ENCODE data around the gene PCBP2.

Gene PCBP2

GRCh38 chr12:53481939-53482586 lies 30.2 kb downstream of the PCBP2 start:
- Histone ChIP-seq H3K27me3 (ENCODE audit: control insufficient read depth, insufficient read depth, low read length) (no peaks in the 10 kb centered on the region), H3K36me3 (ENCODE audit: control insufficient read depth, insufficient read depth, low read length) (peaks cover 49% of the 10 kb centered on the region), H3K27ac (ENCODE audit: low read depth, low read length) (no peak overlapping the region), H3K9ac (ENCODE audit: low read length) (no peak overlapping the region), H3K4me1 (ENCODE audit: control insufficient read depth, insufficient read depth, low read length) (no peaks in the 10 kb centered on the region), H3K4me3 (ENCODE audit: low read length) (no peak overlapping the region)

DNA sequence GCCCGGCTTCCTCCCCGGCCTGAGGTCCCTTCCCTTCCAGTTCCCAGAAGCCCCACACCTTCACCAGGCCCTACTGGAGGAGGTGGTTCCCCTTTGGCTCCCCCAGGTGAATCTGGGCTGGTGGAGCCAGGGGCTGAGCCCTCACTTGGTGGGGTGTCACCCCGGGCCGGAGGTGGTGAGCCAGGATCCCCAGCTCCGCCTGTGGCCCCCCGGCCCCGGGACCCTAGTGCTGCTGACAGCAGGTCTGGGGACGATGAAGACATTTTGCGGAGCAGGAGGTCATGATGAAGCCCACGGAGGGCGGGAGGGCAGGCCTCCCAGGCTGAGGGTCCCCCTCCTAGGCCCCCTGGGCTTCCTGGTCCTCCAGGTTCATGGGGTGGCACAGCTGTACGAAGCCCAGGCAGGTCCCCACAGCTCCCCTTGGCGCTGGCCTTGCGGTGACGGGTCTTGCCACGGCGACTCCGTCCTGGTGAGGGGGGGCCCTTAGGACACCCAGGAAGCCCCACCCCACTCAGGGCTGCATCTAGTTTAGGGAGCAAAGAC lies 30.8 kb downstream of the PCBP2 start:
- H3K4me3 ChIP-seq (ENCODE audit: low read length), result no peak overlapping the region
- no peak overlapping the region for H3K27ac ChIP-seq (ENCODE audit: low read depth, low read length)
- peaks cover 49% of the 10 kb centered on the region for H3K36me3 ChIP-seq (ENCODE audit: control insufficient read depth, insufficient read depth, low read length)
- H3K4me1 ChIP-seq (ENCODE audit: control insufficient read depth, insufficient read depth, low read length), result no peaks in the 10 kb centered on the region
- no peak overlapping the region for H3K9ac ChIP-seq (ENCODE audit: low read length)
- H3K27me3 ChIP-seq (ENCODE audit: control insufficient read depth, insufficient read depth, low read length), result no peaks in the 10 kb centered on the region

DNA sequence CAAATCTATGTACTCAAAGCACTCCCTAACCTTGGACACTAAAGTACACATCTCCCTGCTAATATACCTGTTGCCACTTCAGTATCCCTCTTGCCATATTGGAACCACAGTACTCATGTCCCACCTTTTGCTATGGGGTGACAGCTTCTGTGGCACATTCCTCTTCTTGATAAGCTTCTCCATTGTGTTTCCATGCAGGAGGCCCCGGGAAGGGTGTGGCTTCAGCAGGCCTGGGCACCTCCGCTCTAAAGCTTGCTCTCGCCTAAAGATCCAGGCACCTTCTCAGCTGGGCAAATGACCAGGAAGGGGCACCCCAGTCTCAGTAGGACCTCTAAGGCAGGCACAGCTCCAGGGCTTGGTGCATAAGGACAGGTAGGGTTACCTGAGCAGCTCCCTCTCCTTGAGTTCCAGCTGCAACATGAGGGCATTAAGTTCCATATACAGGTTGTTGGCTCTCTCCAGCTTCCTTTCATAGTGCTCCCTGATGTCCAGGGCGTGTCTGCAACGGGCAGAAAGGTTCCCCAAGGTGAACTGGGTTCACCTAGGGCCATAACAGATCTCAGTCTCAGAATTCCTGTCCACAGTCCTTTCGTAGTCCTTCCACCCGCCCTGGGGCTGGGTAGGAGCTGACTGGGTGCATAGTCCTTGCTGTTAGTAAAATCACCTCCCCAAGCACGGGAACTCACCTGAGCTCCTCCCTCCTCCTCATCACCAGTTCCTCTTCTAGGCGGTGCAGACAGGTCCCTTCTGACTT lies 31.5 kb downstream of the PCBP2 start:
- Histone ChIP-seq H3K27me3 (ENCODE audit: control insufficient read depth, insufficient read depth, low read length) (no peaks in the 10 kb centered on the region), H3K4me3 (ENCODE audit: low read length) (no peak overlapping the region), H3K27ac (ENCODE audit: low read depth, low read length) (no peak overlapping the region), H3K4me1 (ENCODE audit: control insufficient read depth, insufficient read depth, low read length) (no peaks in the 10 kb centered on the region), H3K9ac (ENCODE audit: low read length) (no peak overlapping the region), H3K36me3 (ENCODE audit: control insufficient read depth, insufficient read depth, low read length) (peaks cover 44% of the 10 kb centered on the region)

DNA sequence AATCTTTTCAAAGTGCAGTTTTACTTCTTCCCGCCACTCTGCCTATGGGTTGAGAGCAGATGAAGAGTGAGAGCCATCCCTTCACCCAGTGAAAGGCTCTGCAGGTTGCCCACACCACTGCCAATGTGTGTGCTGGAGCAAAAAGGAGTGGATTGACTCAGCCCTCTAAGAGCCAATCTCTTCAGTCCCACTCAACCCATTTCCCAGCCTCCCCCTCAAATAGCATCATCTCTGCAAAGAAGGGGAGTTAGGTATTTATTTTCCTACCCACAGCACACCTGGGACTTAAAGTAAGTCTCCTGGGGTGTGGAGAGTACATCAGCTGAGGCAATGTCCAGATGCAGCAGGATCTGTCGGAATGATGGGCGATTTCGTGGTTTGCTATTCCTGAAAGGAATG lies 32.1 kb downstream of the PCBP2 start:
- Histone ChIP-seq H3K4me3 (ENCODE audit: low read length) (no peak overlapping the region), H3K27ac (ENCODE audit: low read depth, low read length) (no peak overlapping the region), H3K4me1 (ENCODE audit: control insufficient read depth, insufficient read depth, low read length) (no peaks in the 10 kb centered on the region), H3K9ac (ENCODE audit: low read length) (no peak overlapping the region), H3K36me3 (ENCODE audit: control insufficient read depth, insufficient read depth, low read length) (peaks cover 42% of the 10 kb centered on the region), H3K27me3 (ENCODE audit: control insufficient read depth, insufficient read depth, low read length) (no peaks in the 10 kb centered on the region)

- Histone ChIP-seq H3K4me3 (ENCODE audit: low read length) (no peak overlapping the region), H3K36me3 (ENCODE audit: control insufficient read depth, insufficient read depth, low read length) (peaks cover 35% of the 10 kb centered on the region), H3K27me3 (ENCODE audit: control insufficient read depth, insufficient read depth, low read length) (no peaks in the 10 kb centered on the region), H3K9ac (ENCODE audit: low read length) (no peak overlapping the region), H3K27ac (ENCODE audit: low read depth, low read length) (no peak overlapping the region), H3K4me1 (ENCODE audit: control insufficient read depth, insufficient read depth, low read length) (no peaks in the 10 kb centered on the region)
Measured at GRCh38 chr12:53484686-53485575, 33.0 kb downstream of the PCBP2 start.

GRCh38 chr12:53485955-53486735 lies 34.2 kb downstream of the PCBP2 start:
- H3K4me1 ChIP-seq (ENCODE audit: control insufficient read depth, insufficient read depth, low read length), result no peaks in the 10 kb centered on the region
- H3K9ac ChIP-seq (ENCODE audit: low read length), result no peak overlapping the region
- H3K27ac ChIP-seq (ENCODE audit: low read depth, low read length), result no peak overlapping the region
- H3K4me3 ChIP-seq (ENCODE audit: low read length), result no peak overlapping the region
- H3K27me3 ChIP-seq (ENCODE audit: control insufficient read depth, insufficient read depth, low read length), result no peaks in the 10 kb centered on the region
- peaks cover 27% of the 10 kb centered on the region for H3K36me3 ChIP-seq (ENCODE audit: control insufficient read depth, insufficient read depth, low read length)

- no peak overlapping the region for H3K27ac ChIP-seq (ENCODE audit: low read depth, low read length)
- H3K36me3 ChIP-seq (ENCODE audit: control insufficient read depth, insufficient read depth, low read length), result peaks cover 22% of the 10 kb centered on the region
- H3K27me3 ChIP-seq (ENCODE audit: control insufficient read depth, insufficient read depth, low read length), result no peaks in the 10 kb centered on the region
- no peak overlapping the region for H3K4me3 ChIP-seq (ENCODE audit: low read length)
- H3K4me1 ChIP-seq (ENCODE audit: control insufficient read depth, insufficient read depth, low read length), result no peaks in the 10 kb centered on the region
- H3K9ac ChIP-seq (ENCODE audit: low read length), result no peak overlapping the region
Measured at GRCh38 chr12:53486736-53487487, 35.0 kb downstream of the PCBP2 start.

DNA sequence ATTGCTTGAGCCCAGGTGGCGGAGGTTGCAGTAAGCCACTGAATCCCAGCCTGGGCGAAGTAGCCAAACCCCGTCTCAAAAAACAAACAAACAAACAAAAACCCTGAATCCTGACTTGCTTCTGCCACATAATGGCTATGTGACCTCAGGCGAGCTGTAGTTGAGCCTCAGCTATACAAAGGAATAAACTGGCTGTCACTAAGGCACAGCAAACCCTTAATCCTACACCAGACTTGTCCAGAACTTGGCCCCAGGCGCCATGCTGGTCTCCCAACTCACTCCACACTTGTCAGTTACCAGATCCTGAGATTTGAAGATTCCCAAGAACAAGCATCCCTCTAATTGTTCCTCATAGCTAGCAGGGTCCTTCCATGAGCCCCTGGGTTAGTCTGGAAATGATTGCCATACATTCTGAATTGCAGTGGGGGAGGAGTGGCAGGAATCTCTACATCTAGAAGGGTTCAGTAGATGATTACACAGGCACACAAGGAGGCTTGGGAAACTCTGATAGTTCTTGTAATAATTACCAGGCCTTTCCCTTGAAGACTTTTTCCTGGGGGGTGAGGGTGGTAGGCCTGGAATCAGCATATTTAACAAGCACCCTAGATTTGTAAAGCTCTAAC lies 37.5 kb downstream of the PCBP2 start:
- Histone ChIP-seq H3K9ac (ENCODE audit: low read length) (no peak overlapping the region), H3K4me1 (ENCODE audit: control insufficient read depth, insufficient read depth, low read length) (peaks cover 9% of the 10 kb centered on the region), H3K27ac (ENCODE audit: low read depth, low read length) (no peak overlapping the region), H3K27me3 (ENCODE audit: control insufficient read depth, insufficient read depth, low read length) (no peaks in the 10 kb centered on the region), H3K4me3 (ENCODE audit: low read length) (no peak overlapping the region), H3K36me3 (ENCODE audit: control insufficient read depth, insufficient read depth, low read length) (peaks cover 12% of the 10 kb centered on the region)

GRCh38 chr12:53492188-53492587 lies 40.3 kb downstream of the PCBP2 start:
- H3K9ac ChIP-seq (ENCODE audit: low read length), result no peak overlapping the region
- peak overlapping the region; percentile 73 for H3K4me3 ChIP-seq (ENCODE audit: low read length)
- peaks cover 9% of the 10 kb centered on the region for H3K4me1 ChIP-seq (ENCODE audit: control insufficient read depth, insufficient read depth, low read length)
- H3K36me3 ChIP-seq (ENCODE audit: control insufficient read depth, insufficient read depth, low read length), result no peaks in the 10 kb centered on the region
- H3K27ac ChIP-seq (ENCODE audit: low read depth, low read length), result peak overlapping the region; percentile 83
- H3K27me3 ChIP-seq (ENCODE audit: control insufficient read depth, insufficient read depth, low read length), result no peaks in the 10 kb centered on the region

- Histone ChIP-seq H3K9ac (ENCODE audit: low read length) (peak overlapping the region; percentile 35), H3K36me3 (ENCODE audit: control insufficient read depth, insufficient read depth, low read length) (no peaks in the 10 kb centered on the region), H3K4me1 (ENCODE audit: control insufficient read depth, insufficient read depth, low read length) (peaks cover 9% of the 10 kb centered on the region), H3K27me3 (ENCODE audit: control insufficient read depth, insufficient read depth, low read length) (no peaks in the 10 kb centered on the region), H3K4me3 (ENCODE audit: low read length) (peak overlapping the region; percentile 73), H3K27ac (ENCODE audit: low read depth, low read length) (peak overlapping the region; percentile 83)
Measured at GRCh38 chr12:53492830-53493609, 41.1 kb downstream of the PCBP2 start.

Measured in rectal smooth muscle tissue (tissue), 1 donor.